Measurements from ENCODE around the gene FRYL. TPM values are rescaled to one million over a fixed set of nuclear protein-coding genes. Genes with fewer than 3 reads are reported as not detected.
A peak's percentile ranks its signal among the peaks of the same experiment; 100 is the strongest.

Gene FRYL
- total RNA-seq, 1 experiment from 2014 or later = 53.9 TPM

- no peak for DNase-seq (ENCODE audit: unreplicated experiment)
- ChIA-PET POLR2A (no interaction called here), CTCF (interaction anchor here (0.7 to 2.2 kb wide), 2 partner anchors 13 to 255 kb away, joined by 5 to 7 read pairs; no protein-coding TSS in a partner anchor)
- no TSS peak for BruUV-seq (replicated peaks)
- intact Hi-C loops (cut with micrococcal nuclease) = no loop called here
- no peak for TF ChIP-seq CTCF (IDR thresholded peaks at IDR 0.05; ENCODE audit: unreplicated experiment)
- Mint-ChIP-seq H3K27ac (ENCODE audit: low read depth, unreplicated experiment) (no peak overlapping the region), H3K9me3 (ENCODE audit: unreplicated experiment) (no peaks in the 10 kb centered on the region), H3K27me3 (ENCODE audit: insufficient read depth, unreplicated experiment) (no peaks in the 10 kb centered on the region), H3K4me3 (ENCODE audit: unreplicated experiment) (no peak overlapping the region), H3K4me1 (ENCODE audit: insufficient read depth, unreplicated experiment) (no peaks in the 10 kb centered on the region), H3K36me3 (ENCODE audit: insufficient read depth, unreplicated experiment) (peaks cover 72% of the 10 kb centered on the region)
These were observed 221.3 kb downstream of the FRYL start for GRCh38 chr4:48558819-48559218.

GRCh38 chr4:48558026-48558425, 222.1 kb downstream of the FRYL start:
- no peak overlapping the region for H3K4me3 Mint-ChIP-seq (ENCODE audit: unreplicated experiment)
- H3K4me1 Mint-ChIP-seq (ENCODE audit: insufficient read depth, unreplicated experiment) = no peaks in the 10 kb centered on the region
- CTCF ChIA-PET = interaction anchor here (0.6 to 2.2 kb wide), 5 partner anchors 13 to 404 kb away, joined by 3 to 7 read pairs (median 3); no protein-coding TSS in a partner anchor
- peaks cover 71% of the 10 kb centered on the region for H3K36me3 Mint-ChIP-seq (ENCODE audit: insufficient read depth, unreplicated experiment)
- no peak for DNase-seq (ENCODE audit: unreplicated experiment)
- intact Hi-C loops (cut with micrococcal nuclease) = no loop called here
- H3K9me3 Mint-ChIP-seq (ENCODE audit: unreplicated experiment) = no peaks in the 10 kb centered on the region
- no peaks in the 10 kb centered on the region for H3K27me3 Mint-ChIP-seq (ENCODE audit: insufficient read depth, unreplicated experiment)
- H3K27ac Mint-ChIP-seq (ENCODE audit: low read depth, unreplicated experiment) = no peak overlapping the region
- BruUV-seq (replicated peaks) = no TSS peak
- TF ChIP-seq CTCF (IDR thresholded peaks at IDR 0.05; ENCODE audit: unreplicated experiment) = no peak
- POLR2A ChIA-PET = no interaction called here

- POLR2A ChIA-PET = no interaction called here
- Mint-ChIP-seq H3K27me3 (ENCODE audit: insufficient read depth, unreplicated experiment) (no peaks in the 10 kb centered on the region), H3K9me3 (ENCODE audit: unreplicated experiment) (no peaks in the 10 kb centered on the region), H3K4me1 (ENCODE audit: insufficient read depth, unreplicated experiment) (no peaks in the 10 kb centered on the region), H3K27ac (ENCODE audit: low read depth, unreplicated experiment) (no peak overlapping the region), H3K4me3 (ENCODE audit: unreplicated experiment) (no peak overlapping the region), H3K36me3 (ENCODE audit: insufficient read depth, unreplicated experiment) (peaks cover 69% of the 10 kb centered on the region)
- peak; percentile 10 for TF ChIP-seq CTCF (IDR thresholded peaks at IDR 0.05; ENCODE audit: unreplicated experiment)
- CTCF ChIA-PET = interaction anchor here (0.6 to 2.2 kb wide), 6 partner anchors 12 to 404 kb away, joined by 3 to 7 read pairs (median 3); no protein-coding TSS in a partner anchor
- intact Hi-C loops (cut with micrococcal nuclease) = no loop called here
- BruUV-seq (replicated peaks) = no TSS peak
- DNase-seq (ENCODE audit: unreplicated experiment) = peak; percentile 6
These were observed 222.6 kb downstream of the FRYL start for GRCh38 chr4:48557478-48557877.

GRCh38 chr4:48556268-48556667, 223.8 kb downstream of the FRYL start:
- H3K9me3 Mint-ChIP-seq (ENCODE audit: unreplicated experiment) = no peaks in the 10 kb centered on the region
- DNase-seq (ENCODE audit: unreplicated experiment) = no peak
- H3K4me1 Mint-ChIP-seq (ENCODE audit: insufficient read depth, unreplicated experiment) = no peaks in the 10 kb centered on the region
- no TSS peak for BruUV-seq (replicated peaks)
- H3K4me3 Mint-ChIP-seq (ENCODE audit: unreplicated experiment) = no peak overlapping the region
- CTCF ChIA-PET = interaction anchor here (0.6 to 0.8 kb wide), 3 partner anchors 14 to 479 kb away, joined by 3 to 6 read pairs (median 4); no protein-coding TSS in a partner anchor
- no peak overlapping the region for H3K27ac Mint-ChIP-seq (ENCODE audit: low read depth, unreplicated experiment)
- intact Hi-C loops (cut with micrococcal nuclease) = no loop called here
- no peaks in the 10 kb centered on the region for H3K27me3 Mint-ChIP-seq (ENCODE audit: insufficient read depth, unreplicated experiment)
- TF ChIP-seq CTCF (IDR thresholded peaks at IDR 0.05; ENCODE audit: unreplicated experiment) = no peak
- POLR2A ChIA-PET = interaction anchor here (0.5 kb wide), 1 partner anchor 190 kb away, joined by 4 read pairs; no protein-coding TSS in a partner anchor
- H3K36me3 Mint-ChIP-seq (ENCODE audit: insufficient read depth, unreplicated experiment) = peaks cover 76% of the 10 kb centered on the region
